GM23338 (cell line): ENCODE data around the gene KRT9. TPM values are rescaled to one million over a fixed set of nuclear protein-coding genes. Genes with fewer than 3 reads are reported as not detected.

Source experiments
- ATAC-seq: fragments of 200-7000 bp; cut with Tn5 transposase; 3 replicates; pipeline ENCODE4 v1.9.1; 2020
- DNase-seq: peaks from one replicate; pipeline ENCODE4 v3.0.0-alpha.2; 2015; ENCODE audit warnings: low spot score
- H2AFZ ChIP-seq: fragments of 200-600 bp; sonication (generic); 2 replicates; pipeline ENCODE4 v1.8.0; 2016; ENCODE audit warnings: antibody characterized with exemption, mild to moderate bottlenecking, moderate library complexity
- H3F3A ChIP-seq: fragments of 200-600 bp; sonication (generic); replicated peaks from 2 replicates; pipeline ENCODE4 v1.8.0; 2017; ENCODE audit warnings: antibody characterized with exemption, mixed run types, low read depth
- H3K27ac ChIP-seq: fragments of 200-600 bp; sonication (generic); 2 replicates; pipeline ENCODE4 v1.6.1; 2016; ENCODE audit warnings: low read depth
- H3K27me3 ChIP-seq: fragments of 200-600 bp; sonication (generic); 2 replicates; pipeline ENCODE4 v1.8.0; 2016; ENCODE audit warnings: mild to moderate bottlenecking, mixed run types, moderate library complexity; ENCODE audit not compliant: insufficient read depth
- H3K36me3 ChIP-seq: fragments of 200-600 bp; sonication (generic); 2 replicates; pipeline ENCODE4 v1.8.0; 2016; ENCODE audit warnings: mild to moderate bottlenecking; ENCODE audit not compliant: insufficient read depth
- H3K4me1 ChIP-seq: fragments of 200-600 bp; sonication (generic); 2 replicates; pipeline ENCODE4 v1.8.0; 2016; ENCODE audit warnings: mild to moderate bottlenecking, moderate library complexity; ENCODE audit not compliant: insufficient read depth
- H3K4me2 ChIP-seq: fragments of 200-600 bp; sonication (generic); 2 replicates; pipeline ENCODE4 v1.7.1; 2017; ENCODE audit warnings: mixed run types
- H3K4me3 ChIP-seq: fragments of 200-600 bp; sonication (generic); 2 replicates; pipeline ENCODE4 v1.6.1; 2016; ENCODE audit warnings: mixed run types
- H3K79me2 ChIP-seq: fragments of 200-600 bp; sonication (generic); replicated peaks from 2 replicates; pipeline ENCODE4 v1.8.0; 2017; ENCODE audit warnings: mild to moderate bottlenecking; ENCODE audit not compliant: insufficient read depth
- H3K9me2 ChIP-seq: fragments of 200-600 bp; sonication (generic); 2 replicates; pipeline ENCODE4 v1.8.0; 2017; ENCODE audit not compliant: insufficient read depth
- H4K20me1 ChIP-seq: fragments of 200-600 bp; sonication (generic); replicated peaks from 2 replicates; pipeline ENCODE4 v1.8.0; 2017; ENCODE audit warnings: mild to moderate bottlenecking; ENCODE audit not compliant: insufficient read depth
- H3K27ac Mint-ChIP-seq: 2 replicates; pipeline ENCODE4 v1.8.0; 2020; ENCODE audit warnings: inconsistent platforms, mild to moderate bottlenecking, moderate library complexity, mixed read lengths
- H3K27me3 Mint-ChIP-seq: 3 replicates; pipeline ENCODE4 v1.8.0; 2022; ENCODE audit warnings: low read depth, mild to moderate bottlenecking, moderate library complexity, mixed read lengths, inconsistent platforms; ENCODE audit not compliant: insufficient read depth, poor library complexity
- H3K36me3 Mint-ChIP-seq: 3 replicates; pipeline ENCODE4 v1.8.0; 2021; ENCODE audit warnings: low read depth, mild to moderate bottlenecking, inconsistent platforms, moderate library complexity, mixed read lengths
- H3K4me1 Mint-ChIP-seq: 3 replicates; pipeline ENCODE4 v1.8.0; 2020; ENCODE audit warnings: mild to moderate bottlenecking, inconsistent platforms, mixed read lengths
- H3K4me3 Mint-ChIP-seq: 3 replicates; pipeline ENCODE4 v1.8.0; 2021; ENCODE audit warnings: moderate library complexity, mild to moderate bottlenecking, inconsistent platforms, mixed read lengths
- H3K9me3 Mint-ChIP-seq: 3 replicates; pipeline ENCODE4 v1.8.0; 2020; ENCODE audit warnings: moderate library complexity, mild to moderate bottlenecking, inconsistent platforms, mixed read lengths
- CREB1 ChIP-seq: fragments of 250-450 bp; sonication (Bioruptor Pico); IDR thresholded peaks from 2 replicates; pipeline ENCODE4 v1.5.0; 2020; ENCODE audit warnings: low read depth, mild to moderate bottlenecking, moderate library complexity
- EZH2 ChIP-seq: fragments of 200-600 bp; sonication (generic); IDR thresholded peaks from one replicate; pipeline ENCODE4 v1.8.0; 2017; ENCODE audit warnings: antibody characterized with exemption, mild to moderate bottlenecking, low read depth; ENCODE audit not compliant: unreplicated experiment
- EZH2phosphoT487 ChIP-seq: fragments of 200-600 bp; sonication (generic); IDR thresholded peaks from one replicate; pipeline ENCODE4 v1.8.1; 2018; ENCODE audit warnings: antibody characterized with exemption; ENCODE audit not compliant: unreplicated experiment
- NANOG ChIP-seq: IDR thresholded peaks from 2 replicates; pipeline ENCODE4 v1.6.1; 2016; ENCODE audit warnings: antibody characterized with exemption, borderline replicate concordance
- POLR2AphosphoS5 ChIP-seq: IDR thresholded peaks from 2 replicates; pipeline ENCODE4 v1.6.1; 2016; ENCODE audit warnings: antibody characterized with exemption, low read depth
- ZNF114 ChIP-seq: fragments of 250-450 bp; sonication (Bioruptor Pico); IDR thresholded peaks from 2 replicates; pipeline ENCODE4 v1.5.0; 2020; ENCODE audit warnings: mild to moderate bottlenecking, moderate library complexity
- ZNF331 ChIP-seq: fragments of 250-450 bp; sonication (Bioruptor Pico); IDR thresholded peaks from 2 replicates; pipeline ENCODE4 v1.5.0; 2020; ENCODE audit warnings: low read depth, mild to moderate bottlenecking, moderate library complexity
- polyA plus RNA-seq: library from polyadenylated mRNA; unstranded; fragments of >200 nt; fragmentation: Nextera tagmentation; extraction: Ambion mirVana; gene quantifications from 2 replicates; pipeline ENCODE4 v1.2.1, GENCODE V29; 2016
- total RNA-seq: library from RNA; depleted of rRNA; stranded (reverse); fragments of >200 nt; shearing (Covaris generic); gene quantifications from 2 replicates; pipeline ENCODE4 v1.2.3, GENCODE V29; 2014
- TF ChIP-seq, protein P1 (sequence below), 2 experiments: fragments of 200-600 bp in 1 of 2; sonication (generic) in 1 of 2; conservative IDR thresholded peaks; 2 replicates each; pipeline versions ENCODE4 v1.5.1 to v1.6.1; 2016 to 2017; ENCODE audit warnings: antibody characterized with exemption in 2 of 2, low read depth in 2 of 2, mild to moderate bottlenecking in 2 of 2, moderate library complexity in 1 of 2
- TF ChIP-seq, protein P2 (sequence below): IDR thresholded peaks from one replicate; pipeline ENCODE4 v1.6.1; 2018; ENCODE audit warnings: antibody characterized with exemption; ENCODE audit not compliant: unreplicated experiment

KRT9 gene
- total and polyA plus RNA-seq, 2 experiments from 2014 or later: not detected

DNA sequence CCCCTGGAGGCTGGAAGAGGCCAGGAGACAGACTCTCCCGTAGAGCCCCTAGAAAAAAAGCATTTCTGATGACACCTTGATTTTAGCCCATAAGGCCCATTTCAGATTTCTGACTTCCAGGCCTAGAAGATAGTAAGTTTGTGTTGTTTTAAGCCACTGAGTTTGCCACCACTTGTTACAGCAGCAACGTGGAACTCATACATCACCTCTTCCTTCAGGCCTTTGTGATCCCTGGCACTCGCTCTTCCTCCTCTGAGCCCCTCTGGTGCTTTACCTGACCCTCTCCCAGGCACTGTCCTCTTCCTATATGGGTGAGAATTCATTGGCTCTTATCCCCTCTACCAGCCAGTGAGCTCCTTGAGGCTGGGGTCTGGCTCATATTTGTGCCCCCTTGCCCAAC lies 25.0 kb downstream of the KRT9 start:
- no peaks in the 10 kb centered on the region for H3F3A ChIP-seq
- H3K36me3 Mint-ChIP-seq: no peaks in the 10 kb centered on the region
- H3K4me3 Mint-ChIP-seq: no peak overlapping the region
- H3K79me2 ChIP-seq: no peaks in the 10 kb centered on the region
- DNase-seq: no peak
- H2AFZ ChIP-seq: no peak overlapping the region
- no peaks in the 10 kb centered on the region for H3K9me2 ChIP-seq
- peaks cover 26% of the 10 kb centered on the region for H3K27me3 Mint-ChIP-seq
- H3K27ac Mint-ChIP-seq: no peak overlapping the region
- peaks cover 22% of the 10 kb centered on the region for H3K4me1 Mint-ChIP-seq
- TF ChIP-seq CREB1 (CRISPR knock-in tag) (no peak), ZNF114 (no peak), EZH2phosphoT487 (no peak), EZH2 (no peak), POLR2AphosphoS5 (no peak), NANOG (no peak)
- TF ChIP-seq, protein P1, sequence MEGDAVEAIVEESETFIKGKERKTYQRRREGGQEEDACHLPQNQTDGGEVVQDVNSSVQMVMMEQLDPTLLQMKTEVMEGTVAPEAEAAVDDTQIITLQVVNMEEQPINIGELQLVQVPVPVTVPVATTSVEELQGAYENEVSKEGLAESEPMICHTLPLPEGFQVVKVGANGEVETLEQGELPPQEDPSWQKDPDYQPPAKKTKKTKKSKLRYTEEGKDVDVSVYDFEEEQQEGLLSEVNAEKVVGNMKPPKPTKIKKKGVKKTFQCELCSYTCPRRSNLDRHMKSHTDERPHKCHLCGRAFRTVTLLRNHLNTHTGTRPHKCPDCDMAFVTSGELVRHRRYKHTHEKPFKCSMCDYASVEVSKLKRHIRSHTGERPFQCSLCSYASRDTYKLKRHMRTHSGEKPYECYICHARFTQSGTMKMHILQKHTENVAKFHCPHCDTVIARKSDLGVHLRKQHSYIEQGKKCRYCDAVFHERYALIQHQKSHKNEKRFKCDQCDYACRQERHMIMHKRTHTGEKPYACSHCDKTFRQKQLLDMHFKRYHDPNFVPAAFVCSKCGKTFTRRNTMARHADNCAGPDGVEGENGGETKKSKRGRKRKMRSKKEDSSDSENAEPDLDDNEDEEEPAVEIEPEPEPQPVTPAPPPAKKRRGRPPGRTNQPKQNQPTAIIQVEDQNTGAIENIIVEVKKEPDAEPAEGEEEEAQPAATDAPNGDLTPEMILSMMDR (conservative IDR thresholded peaks at IDR 0.05; ENCODE audit: low read depth in 2 of 2): no peak
- TF ChIP-seq, protein P2, sequence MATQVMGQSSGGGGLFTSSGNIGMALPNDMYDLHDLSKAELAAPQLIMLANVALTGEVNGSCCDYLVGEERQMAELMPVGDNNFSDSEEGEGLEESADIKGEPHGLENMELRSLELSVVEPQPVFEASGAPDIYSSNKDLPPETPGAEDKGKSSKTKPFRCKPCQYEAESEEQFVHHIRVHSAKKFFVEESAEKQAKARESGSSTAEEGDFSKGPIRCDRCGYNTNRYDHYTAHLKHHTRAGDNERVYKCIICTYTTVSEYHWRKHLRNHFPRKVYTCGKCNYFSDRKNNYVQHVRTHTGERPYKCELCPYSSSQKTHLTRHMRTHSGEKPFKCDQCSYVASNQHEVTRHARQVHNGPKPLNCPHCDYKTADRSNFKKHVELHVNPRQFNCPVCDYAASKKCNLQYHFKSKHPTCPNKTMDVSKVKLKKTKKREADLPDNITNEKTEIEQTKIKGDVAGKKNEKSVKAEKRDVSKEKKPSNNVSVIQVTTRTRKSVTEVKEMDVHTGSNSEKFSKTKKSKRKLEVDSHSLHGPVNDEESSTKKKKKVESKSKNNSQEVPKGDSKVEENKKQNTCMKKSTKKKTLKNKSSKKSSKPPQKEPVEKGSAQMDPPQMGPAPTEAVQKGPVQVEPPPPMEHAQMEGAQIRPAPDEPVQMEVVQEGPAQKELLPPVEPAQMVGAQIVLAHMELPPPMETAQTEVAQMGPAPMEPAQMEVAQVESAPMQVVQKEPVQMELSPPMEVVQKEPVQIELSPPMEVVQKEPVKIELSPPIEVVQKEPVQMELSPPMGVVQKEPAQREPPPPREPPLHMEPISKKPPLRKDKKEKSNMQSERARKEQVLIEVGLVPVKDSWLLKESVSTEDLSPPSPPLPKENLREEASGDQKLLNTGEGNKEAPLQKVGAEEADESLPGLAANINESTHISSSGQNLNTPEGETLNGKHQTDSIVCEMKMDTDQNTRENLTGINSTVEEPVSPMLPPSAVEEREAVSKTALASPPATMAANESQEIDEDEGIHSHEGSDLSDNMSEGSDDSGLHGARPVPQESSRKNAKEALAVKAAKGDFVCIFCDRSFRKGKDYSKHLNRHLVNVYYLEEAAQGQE: no peak
- H3K4me2 ChIP-seq: no peak overlapping the region
- no peaks in the 10 kb centered on the region for H4K20me1 ChIP-seq
- no peak overlapping the region for H3K4me3 ChIP-seq
- H3K4me1 ChIP-seq: peaks cover 16% of the 10 kb centered on the region
- peaks cover 7% of the 10 kb centered on the region for H3K9me3 Mint-ChIP-seq
- no peak for ATAC-seq
- H3K27me3 ChIP-seq: no peaks in the 10 kb centered on the region
- no peak overlapping the region for H3K27ac ChIP-seq
- no peaks in the 10 kb centered on the region for H3K36me3 ChIP-seq

DNA sequence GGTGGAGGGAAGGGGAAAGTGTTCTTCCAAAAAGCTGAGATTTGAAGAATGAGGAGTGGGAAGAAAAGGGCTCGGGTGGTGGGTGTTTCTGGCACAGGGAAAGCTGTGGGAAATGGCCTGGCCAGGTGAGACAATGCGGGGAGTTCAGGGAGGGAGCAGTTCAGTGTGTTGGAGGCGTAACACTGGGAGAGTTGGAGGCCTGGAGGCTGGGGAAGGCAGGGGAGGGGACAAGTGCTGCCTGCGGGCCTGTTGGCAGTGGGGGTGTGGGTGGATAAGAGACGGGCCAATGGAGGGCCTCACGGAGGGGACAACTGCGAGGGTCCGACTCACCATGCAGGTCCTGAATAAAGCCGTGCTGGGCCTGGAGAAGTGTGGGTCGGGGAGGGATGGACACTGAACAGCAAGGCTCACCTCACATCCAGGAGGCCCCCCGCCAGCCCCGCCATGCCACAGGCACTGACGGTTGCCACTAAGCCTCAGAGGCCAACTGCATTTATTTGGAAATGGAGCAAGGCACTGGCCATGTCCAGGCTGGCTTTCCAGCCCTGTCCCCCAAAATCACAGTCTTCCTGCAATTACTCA lies 25.9 kb downstream of the KRT9 start:
- no peak overlapping the region for H3K4me3 ChIP-seq
- no peak overlapping the region for H2AFZ ChIP-seq
- Mint-ChIP-seq H3K4me3 (no peak overlapping the region), H3K27ac (no peak overlapping the region), H3K36me3 (no peaks in the 10 kb centered on the region), H3K9me3 (peaks cover 7% of the 10 kb centered on the region), H3K27me3 (peaks cover 24% of the 10 kb centered on the region), H3K4me1 (peaks cover 26% of the 10 kb centered on the region)
- no peaks in the 10 kb centered on the region for H3K9me2 ChIP-seq
- H3K27me3 ChIP-seq: no peaks in the 10 kb centered on the region
- no peak overlapping the region for H3K27ac ChIP-seq
- H3K79me2 ChIP-seq: no peaks in the 10 kb centered on the region
- no peak overlapping the region for H3K4me2 ChIP-seq
- DNase-seq: no peak
- H3F3A ChIP-seq: no peaks in the 10 kb centered on the region
- H4K20me1 ChIP-seq: no peaks in the 10 kb centered on the region
- no peak for ATAC-seq
- H3K4me1 ChIP-seq: peaks cover 16% of the 10 kb centered on the region
- no peaks in the 10 kb centered on the region for H3K36me3 ChIP-seq
- TF ChIP-seq, protein P1 (conservative IDR thresholded peaks at IDR 0.05; ENCODE audit: low read depth in 2 of 2): no peak
- no peak for TF ChIP-seq ZNF331 (CRISPR knock-in tag)
